Measurements from ENCODE around the gene HIPK3.

Gene HIPK3

GRCh38 chr11:33307984-33308383 is 50.8 kb downstream of the HIPK3 start:
- DNase-seq = no peak

GRCh38 chr11:33309118-33309517 is 51.9 kb downstream of the HIPK3 start:
- DNase-seq = no peak

GRCh38 chr11:33310720-33311500 is 53.7 kb downstream of the HIPK3 start:
- DNase-seq = no peak

GRCh38 chr11:33311680-33312079 is 54.5 kb downstream of the HIPK3 start:
- no peak for DNase-seq

- DNase-seq = no peak
Observed at GRCh38 chr11:33315822-33316221, 58.6 kb downstream of the HIPK3 start.

- no peak for DNase-seq
Observed at GRCh38 chr11:33317662-33318061, 60.5 kb downstream of the HIPK3 start.

GRCh38 chr11:33320016-33320813 is 63.0 kb downstream of the HIPK3 start:
- DNase-seq = no peak

GRCh38 chr11:33320814-33321330 is 63.7 kb downstream of the HIPK3 start:
- DNase-seq = no peak

- DNase-seq = no peak
Observed at GRCh38 chr11:33321422-33321821, 64.2 kb downstream of the HIPK3 start.

- DNase-seq = no peak
Observed at GRCh38 chr11:33323421-33323820, 66.2 kb downstream of the HIPK3 start.

GRCh38 chr11:33324302-33324985 is 67.3 kb downstream of the HIPK3 start:
- DNase-seq = no peak

GRCh38 chr11:33325451-33325850 is 68.3 kb downstream of the HIPK3 start:
- no peak for DNase-seq

- peak; percentile 56 for DNase-seq
Observed at GRCh38 chr11:33329705-33330329, 72.6 kb downstream of the HIPK3 start.

- no peak for DNase-seq
Observed at GRCh38 chr11:33333816-33334215, 76.6 kb downstream of the HIPK3 start.

- no peak for DNase-seq
Observed at GRCh38 chr11:33334627-33335026, 77.4 kb downstream of the HIPK3 start.

GRCh38 chr11:33339247-33339646 is 82.1 kb downstream of the HIPK3 start:
- no peak for DNase-seq

GRCh38 chr11:33344611-33345010 is 87.4 kb downstream of the HIPK3 start:
- DNase-seq = no peak

GRCh38 chr11:33347490-33348125 is 90.4 kb downstream of the HIPK3 start:
- DNase-seq = no peak

- DNase-seq = no peak
Observed at GRCh38 chr11:33350287-33350686, 93.1 kb downstream of the HIPK3 start.

GRCh38 chr11:33358150-33358831 is 101.1 kb downstream of the HIPK3 start:
- DNase-seq = no peak

GRCh38 chr11:33360642-33361041 is 103.5 kb downstream of the HIPK3 start:
- no peak for DNase-seq
